ENCODE measurements around the gene ENPP3.

GRCh38 chr6:131770776-131771175, 133.7 kb downstream of the ENPP3 start:
- TF ChIP-seq NFIC (IDR thresholded peaks at IDR 0.05; ENCODE audit: low read depth, low read length), result no peak
- no peak for TF ChIP-seq SREBF2 (IDR thresholded peaks at IDR 0.05; ENCODE audit: low read length)
- no peak for TF ChIP-seq CTCF (IDR thresholded peaks at IDR 0.05 in 2 of 3, conservative IDR thresholded peaks at IDR 0.05 in 1 of 3; ENCODE audit: control insufficient read depth in 2 of 3, extremely low read depth in 1 of 3, insufficient read depth in 1 of 3, low read depth in 3 of 3, low read length in 3 of 3)
- TF ChIP-seq BCLAF1 (IDR thresholded peaks at IDR 0.05), result no peak
- no peak for TF ChIP-seq YBX1 (IDR thresholded peaks at IDR 0.05)

Measured in GM12878 (cell line).